HG02938 (cell line): ENCODE measurements around the gene FAM3D.
"Not testable (repeated sequence)": the region's sequence is repeated elsewhere in the genome, so short reads cannot be mapped to it uniquely, and the experiment has no call there.

Experiments
- ATAC-seq: cut with Tn5 transposase; IDR thresholded peaks from one replicate; pipeline ENCODE4 v1.9.1; 2021; ENCODE audit warnings: mild to moderate bottlenecking, moderate library complexity; ENCODE audit not compliant: unreplicated experiment

Gene FAM3D, protein sequence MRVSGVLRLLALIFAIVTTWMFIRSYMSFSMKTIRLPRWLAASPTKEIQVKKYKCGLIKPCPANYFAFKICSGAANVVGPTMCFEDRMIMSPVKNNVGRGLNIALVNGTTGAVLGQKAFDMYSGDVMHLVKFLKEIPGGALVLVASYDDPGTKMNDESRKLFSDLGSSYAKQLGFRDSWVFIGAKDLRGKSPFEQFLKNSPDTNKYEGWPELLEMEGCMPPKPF

DNA sequence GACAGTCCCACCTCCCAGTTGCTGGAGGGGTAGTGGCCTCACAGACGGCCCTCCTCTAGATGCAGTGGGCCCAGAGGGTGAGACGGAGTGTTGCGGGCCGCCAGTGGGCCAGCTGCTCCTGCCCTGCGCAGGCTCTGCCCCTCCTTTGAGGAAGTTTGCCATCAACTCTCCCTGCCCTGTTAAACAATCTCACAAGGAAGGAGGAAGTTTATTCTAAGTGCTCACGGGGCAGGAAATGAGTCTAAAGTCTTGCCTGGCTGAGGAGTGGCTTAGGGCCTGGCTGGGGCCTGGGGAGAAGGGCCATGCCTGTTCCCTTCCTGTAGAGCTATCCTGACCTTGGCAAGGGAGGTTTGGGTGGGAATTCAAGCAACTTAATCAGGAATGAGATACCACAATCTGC lies at the start of gene FAM3D:
Gene FAM3D (minus strand): TSS at position 92 of the 400 bp plus-strand sequence. CDS start 11,211 bp downstream, outside the sequence.
- ATAC-seq: no peak

DNA sequence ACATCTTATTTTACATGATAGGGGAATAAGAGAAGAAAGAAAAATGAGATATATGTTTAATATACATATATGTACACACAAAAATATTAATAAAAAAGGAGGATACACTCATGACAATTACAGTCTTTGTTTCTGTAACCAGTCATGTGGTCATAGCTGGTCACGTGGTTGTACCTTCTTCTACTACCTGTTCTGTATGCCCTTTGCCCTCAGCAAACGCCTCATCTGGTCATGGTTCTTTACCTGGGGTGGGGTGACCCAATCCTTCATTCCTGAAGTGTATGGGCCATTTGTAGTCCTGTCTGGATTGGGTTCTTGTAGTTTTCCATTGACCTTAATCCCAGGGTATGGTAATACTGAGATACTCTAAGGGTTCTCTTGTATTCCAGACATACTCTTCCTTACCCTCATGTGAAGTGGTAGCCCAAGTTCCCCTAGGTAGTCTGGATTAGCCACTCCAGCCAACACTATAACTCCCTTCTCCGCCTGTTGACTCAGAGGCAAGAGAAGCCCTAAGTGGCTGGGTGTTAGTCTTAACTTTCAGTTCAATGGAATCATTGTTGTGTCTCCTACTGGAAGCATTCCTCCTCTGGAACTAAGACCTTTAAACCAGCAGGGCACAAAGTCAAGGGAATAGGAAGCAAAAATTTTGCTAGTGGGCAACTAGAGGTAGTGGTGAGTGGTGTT lies 47.3 kb upstream of the FAM3D start:
- ATAC-seq: no peak

DNA sequence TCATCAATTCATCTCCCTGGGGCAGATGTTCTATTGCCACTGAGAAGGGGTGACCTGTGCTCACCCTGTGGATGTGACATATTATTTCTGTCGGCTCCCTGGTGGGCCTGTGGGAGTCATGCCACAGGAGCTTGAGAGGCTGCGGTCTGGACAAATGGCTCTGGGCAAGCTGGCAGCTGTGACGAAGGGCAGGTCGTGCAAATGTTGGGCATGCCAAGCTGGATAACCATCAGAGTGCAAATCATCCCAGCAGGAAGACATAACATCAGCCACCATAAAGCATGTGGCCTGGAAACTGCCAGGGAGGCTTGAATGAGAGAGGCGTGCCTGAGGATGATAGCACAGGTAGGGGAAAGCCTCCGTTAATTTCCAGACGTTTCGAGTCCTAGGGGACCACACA lies 45.3 kb upstream of the FAM3D start:
- ATAC-seq: no peak

DNA sequence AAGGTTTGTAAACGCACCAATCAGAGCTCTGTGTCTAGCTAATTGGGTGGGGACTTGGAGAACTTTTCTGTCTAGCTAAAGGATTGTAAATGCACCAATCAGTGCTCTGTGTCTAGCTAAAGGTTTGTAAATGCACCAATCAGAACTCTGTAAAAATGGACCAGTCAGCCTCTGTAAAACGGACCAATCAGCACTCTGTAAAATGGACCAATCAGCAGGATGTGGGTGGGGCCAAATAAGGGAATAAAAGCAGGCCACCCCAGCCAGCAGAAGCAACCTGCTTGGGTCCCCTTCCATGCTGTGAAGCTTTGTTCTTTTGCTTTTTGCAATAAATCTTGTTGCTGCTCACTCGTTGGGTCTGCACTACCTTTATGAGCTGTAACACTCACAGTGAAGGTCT lies 42.4 kb upstream of the FAM3D start:
- not testable (repeated sequence) for ATAC-seq

DNA sequence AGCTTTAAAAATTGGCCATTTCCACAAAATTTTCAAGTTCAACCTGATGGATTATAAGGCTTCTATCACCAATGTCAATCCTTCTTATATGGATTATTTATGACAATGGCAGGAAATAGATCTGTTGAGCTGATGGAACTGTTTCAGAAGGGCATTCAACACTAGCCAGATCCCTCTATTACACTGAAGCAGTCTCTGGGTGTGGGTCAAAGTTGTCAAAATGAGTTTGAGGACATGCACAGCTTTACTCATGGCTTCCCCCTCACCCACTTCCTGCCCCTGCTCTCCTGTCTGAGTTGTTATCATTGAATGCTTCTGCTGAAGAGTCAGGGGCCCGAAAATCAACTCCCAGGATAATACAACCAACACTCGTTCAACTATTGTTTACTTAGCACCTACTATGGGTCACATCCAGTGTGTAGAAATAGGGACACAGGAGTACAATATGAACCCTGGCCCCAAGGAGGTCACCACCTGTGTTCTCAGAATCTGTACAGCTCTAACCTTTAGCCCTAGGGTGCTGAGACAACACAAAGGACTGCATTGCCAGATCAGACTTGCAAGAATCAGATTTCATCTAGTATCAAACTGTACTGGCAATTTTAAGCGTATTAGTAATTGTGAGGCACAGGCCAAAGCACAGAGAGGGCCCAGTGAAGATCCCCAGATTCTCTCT lies 41.7 kb upstream of the FAM3D start:
- ATAC-seq: no peak

DNA sequence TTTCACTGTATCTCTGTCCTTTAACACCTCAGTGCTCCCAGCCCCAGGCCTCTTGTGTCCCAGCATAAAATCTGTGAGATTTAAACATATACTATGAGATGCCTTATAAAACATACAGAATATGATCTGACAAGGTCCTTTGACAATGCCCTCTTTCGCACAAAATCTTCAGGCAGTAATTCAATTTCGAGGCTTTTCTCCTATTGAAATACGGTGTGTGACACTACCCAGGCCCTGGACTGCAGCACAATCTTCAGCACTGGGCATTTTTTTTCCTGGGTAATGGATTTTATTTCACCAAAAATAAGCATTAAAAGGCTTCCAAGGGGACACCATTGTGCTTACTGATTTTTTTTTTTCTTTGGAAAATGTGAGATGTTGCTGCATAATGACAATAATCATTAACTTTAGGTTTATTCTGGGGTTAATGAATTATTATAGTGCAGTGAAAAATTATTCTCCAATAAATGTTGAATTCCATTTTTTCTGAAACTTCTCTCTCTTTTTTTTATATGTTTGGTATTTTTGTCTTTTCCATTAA lies 40.9 kb upstream of the FAM3D start:
- ATAC-seq: no peak

DNA sequence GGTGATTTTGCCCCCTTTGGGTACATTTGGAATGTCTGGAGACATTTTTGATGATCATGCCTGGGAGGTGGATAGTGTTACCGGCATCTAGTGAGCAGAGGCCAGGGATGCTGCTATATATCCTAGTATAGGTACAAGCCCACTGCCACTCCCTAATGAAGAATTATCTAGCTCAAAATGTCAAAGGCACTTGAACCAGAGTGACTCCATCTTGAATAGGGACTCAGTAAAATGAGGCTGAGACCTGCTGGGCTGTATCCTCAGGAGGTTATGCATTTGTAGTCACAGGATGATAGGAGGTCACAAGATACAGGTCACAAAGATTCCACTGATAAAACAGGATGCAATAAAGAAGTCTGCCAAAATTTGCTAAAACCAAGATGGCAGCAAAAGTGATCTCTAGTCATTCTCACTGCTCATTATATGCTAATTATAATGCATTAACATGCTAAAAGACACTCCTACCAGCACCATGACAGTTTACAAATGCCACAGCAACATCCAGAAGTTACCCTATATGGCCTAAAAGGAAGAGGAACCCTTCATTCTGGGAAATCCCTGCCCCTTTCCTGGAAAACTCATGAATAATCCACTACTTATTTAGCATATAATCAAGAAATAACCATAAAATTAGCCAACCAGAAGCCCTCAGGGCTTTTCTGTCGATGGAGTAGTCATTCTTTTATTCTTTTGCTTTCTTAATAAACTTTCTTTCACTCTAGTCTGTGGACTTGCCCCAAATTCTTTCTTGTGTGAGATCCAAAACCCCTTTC lies 40.0 kb upstream of the FAM3D start:
- ATAC-seq: no peak

DNA sequence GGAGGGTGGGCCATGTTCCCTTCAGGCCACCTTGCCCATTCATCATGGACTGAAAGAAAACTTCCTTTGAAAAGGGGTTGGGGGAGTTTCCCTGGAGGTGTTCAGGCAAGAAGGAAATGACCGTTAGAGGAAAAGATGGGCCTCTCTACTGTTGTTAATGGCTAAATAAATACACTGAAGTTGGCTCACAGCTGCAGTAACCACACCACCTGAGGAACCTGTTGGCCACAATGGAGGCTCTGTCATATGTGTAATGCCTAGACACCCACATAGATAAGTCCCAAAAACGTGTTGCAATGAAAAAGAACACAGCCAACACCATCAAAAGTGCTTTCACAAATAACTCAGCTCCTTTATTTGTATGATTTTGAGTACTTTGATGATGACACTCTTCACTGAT lies 38.2 kb upstream of the FAM3D start:
- peak; percentile 64 for ATAC-seq

DNA sequence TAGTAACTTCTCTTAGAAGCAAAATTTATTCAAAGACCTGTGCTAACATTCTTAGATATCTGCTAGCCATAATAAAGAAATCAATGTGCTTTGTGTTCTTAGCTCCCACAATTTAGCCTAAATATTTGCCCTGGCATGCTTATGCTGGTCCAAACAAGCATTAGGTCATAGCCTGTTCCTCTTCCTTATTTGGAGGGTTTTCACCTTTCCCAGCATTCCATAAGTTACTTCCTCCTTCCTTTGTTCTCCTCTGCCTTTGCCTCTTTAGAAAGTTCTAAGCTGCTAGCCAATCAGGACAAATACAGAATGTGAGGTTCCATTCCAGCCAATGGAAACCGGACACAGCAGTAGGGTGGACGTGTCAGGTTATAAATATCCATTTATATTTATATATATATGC lies 37.7 kb upstream of the FAM3D start:
- ATAC-seq: not testable (repeated sequence)

DNA sequence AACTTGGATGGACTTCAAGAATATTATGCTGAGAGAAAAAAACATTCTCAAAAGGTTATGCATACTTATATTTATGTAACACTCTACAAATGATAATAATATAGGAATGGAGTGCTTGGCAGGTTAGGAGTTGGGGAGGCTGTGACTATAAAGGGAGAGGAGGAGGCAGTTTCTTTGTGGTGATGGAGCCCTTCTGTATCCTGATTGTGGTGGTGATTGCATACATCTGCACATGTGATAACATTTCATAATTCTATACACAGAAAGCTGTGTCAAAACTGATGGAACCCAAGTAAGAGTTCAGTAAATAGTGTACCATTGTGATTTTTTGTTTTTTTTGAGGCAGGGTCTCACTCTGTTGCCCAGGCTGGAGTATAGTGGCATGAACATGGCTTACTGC lies 31.7 kb upstream of the FAM3D start:
- no peak for ATAC-seq

DNA sequence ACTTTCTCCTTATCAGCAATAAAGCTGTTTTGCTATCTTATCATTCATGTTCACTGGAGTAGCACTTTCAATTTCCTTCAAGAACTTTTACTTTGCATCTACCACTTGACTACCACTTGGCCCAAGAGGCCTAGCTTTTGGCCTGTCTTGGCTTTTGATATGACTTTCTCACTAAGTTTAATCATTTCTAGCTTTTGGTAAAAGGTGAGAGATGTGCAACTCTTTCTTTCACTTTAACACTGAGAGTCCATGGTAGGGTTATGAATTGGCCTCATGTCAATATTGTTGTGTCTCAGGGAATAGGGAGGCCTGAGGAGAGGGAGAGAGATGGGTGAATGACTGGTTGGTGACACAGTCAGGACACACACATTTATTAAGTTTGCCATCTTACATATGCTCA lies 31.0 kb upstream of the FAM3D start:
- peak; percentile 71 for ATAC-seq

DNA sequence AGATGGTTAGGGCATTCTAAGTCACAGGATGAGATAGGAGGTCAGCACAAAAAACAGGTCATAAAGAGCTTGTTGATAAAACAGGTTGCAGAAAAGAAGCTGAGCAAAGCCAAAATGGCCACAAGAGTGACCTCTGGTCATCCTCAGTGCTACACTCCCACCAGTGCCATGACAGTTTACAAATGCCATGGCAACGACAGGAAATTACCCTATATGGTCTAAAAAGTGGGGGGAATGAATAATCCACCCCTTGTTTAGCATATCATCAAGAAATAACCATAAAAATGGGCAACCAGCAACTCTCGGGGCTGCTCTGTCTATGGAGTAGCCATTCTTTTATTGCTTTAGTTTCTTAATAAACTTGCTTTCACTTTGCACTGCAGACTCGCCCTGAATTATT lies 30.2 kb upstream of the FAM3D start:
- ATAC-seq: not testable (repeated sequence)

DNA sequence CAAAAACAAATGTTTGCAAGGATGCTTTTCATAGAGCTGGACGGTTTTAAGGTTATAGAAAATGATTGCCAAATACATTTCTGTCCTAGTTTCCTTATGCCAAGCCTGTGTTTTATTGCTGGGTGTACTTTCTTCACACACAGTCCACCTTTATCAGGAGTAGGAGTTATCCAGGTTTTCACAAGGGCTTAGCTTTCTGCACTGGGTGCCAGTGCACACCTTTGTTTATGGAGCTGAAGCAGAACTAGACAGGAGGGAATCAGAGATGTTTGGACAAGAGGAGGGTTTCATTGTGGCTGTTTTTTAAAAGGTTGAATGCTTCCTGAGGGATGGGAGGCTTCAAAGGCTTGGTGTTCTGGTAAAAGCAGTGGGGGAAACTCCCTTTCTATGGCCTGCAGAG lies 29.5 kb upstream of the FAM3D start:
- no peak for ATAC-seq

DNA sequence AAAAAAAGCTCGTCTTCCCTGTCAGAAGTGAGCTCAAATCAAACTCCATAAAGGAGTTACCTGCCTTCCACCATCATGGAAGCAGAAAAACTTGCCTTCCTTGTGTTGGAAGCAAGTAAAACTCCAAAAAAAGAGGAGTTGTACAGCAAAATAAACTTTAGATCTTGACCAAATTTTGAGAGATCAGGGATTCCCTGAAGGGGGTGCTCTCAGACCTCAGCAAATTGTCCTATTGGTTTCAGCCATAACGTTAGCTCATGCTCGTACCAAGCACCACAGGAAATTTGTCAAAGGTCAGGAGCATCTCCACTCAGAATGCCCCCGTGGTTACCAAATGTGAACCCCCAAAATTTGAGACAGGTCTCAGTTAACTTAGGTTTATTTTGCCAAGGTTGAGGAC lies 28.7 kb upstream of the FAM3D start:
- not testable (repeated sequence) for ATAC-seq

DNA sequence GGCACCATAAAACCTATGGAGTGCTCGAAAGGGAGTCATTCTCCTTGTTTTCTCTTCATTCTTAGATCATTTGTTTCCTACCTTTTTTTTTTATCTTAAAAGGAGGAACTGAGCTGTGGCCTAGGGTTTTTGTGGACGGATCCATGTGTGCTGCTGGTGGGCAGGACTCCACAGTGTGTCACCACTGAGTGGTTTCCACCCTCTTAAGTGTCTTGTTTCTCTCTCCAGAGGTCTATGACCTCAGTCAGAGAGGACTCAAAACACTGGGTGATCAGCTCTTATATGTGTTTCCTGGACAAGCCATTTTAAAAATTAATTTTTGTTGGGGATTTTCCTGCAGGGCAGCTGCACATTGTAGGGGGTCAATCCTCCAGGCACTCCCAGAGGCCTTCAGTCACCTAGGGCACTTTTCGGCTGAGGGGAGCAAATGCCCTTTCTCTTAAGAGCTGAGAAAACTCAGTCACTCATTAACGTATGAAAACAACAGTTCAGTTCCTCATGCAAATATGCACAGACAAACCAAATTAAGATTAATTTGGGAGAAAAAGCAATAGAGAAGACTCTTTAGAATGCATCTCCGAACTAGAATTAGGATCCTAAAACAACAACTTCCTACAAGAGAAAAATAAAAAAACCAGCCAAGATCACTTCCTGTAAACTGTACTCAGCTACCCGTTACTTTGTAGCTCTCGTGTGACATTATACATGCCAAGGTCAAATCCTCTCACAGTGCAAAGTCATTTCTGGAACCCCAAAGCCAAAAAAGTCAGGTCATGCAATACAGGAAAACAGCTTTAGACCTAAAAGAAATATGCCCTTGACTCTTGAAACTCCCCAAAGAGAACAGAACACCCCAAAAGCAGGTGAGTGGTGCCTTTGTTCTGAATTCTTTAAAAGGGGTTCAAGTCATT lies 27.6 kb upstream of the FAM3D start:
- peak; percentile 64 for ATAC-seq

DNA sequence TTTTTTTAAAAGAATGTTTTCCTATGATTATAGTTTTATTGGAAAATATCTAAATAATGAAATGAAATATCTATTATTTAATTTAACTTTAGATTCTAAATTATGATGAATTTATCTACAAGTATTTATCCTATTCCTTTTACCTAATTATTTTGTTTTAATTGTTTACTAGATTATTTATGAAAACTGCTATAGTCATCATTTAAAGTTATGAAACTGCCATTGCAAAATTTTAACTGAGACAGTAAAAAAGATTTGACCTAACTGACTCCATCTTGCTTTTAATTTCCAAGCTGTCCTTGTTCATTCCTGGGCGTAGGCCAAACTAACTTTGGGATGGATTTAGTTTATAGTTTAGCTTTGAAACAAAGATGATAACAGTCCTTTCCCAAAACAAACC lies 25.9 kb upstream of the FAM3D start:
- ATAC-seq: no peak

DNA sequence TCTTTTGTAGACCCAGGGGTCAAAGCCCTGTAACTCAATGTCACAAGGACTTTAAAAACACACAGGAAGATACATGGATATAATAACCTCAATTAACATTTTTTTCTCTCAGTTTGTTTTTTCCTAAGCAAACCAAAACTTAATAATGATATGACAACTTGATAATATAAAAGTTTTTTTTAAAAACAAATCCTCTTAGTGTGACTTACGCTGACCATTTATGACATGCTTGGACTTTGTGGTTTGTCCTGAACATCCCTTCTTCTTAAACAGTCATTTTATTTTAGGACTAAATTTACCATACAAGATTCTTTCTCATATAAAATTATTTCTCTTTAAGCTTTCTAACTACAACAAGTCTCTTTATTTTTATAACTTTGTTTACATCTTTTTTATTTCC lies 25.4 kb upstream of the FAM3D start:
- ATAC-seq: no peak

DNA sequence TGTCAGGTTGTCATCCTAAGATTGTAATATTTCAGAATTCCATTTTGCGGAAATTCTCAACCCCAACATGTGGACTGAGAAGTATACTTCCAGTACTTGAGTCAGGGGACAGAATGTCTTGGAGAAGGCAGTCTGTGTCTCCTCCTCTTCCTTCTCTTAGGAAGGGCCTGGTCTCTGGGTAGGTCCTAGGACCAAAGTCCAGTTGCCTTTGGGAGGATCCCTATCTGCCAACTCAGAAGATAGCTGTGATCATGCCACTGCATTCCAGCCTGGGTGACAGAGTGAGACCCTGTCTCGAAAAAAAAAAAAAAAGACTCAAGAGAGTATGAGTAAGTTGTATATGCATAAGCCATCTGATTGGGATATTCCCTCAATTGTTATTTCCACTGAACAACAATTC lies 23.9 kb upstream of the FAM3D start:
- no peak for ATAC-seq

DNA sequence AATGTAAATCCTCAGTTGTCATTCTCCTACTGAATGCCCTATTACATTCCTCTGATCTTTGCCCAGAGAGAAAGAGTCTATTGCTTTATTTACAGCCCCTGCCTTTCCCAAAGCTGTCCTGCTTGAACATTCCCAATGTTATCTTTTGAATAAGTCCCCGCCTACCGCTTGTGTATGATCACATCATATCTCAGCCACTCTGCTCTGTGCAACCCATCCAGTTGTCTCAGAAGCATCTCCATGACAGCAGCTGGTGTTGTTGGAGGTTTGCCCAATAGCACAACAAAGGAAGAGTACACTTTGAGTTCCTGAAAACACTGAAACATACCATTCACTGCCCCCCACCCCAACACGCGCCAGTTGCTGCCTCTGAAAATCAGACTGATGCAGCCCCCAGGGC lies 22.0 kb upstream of the FAM3D start:
- no peak for ATAC-seq

DNA sequence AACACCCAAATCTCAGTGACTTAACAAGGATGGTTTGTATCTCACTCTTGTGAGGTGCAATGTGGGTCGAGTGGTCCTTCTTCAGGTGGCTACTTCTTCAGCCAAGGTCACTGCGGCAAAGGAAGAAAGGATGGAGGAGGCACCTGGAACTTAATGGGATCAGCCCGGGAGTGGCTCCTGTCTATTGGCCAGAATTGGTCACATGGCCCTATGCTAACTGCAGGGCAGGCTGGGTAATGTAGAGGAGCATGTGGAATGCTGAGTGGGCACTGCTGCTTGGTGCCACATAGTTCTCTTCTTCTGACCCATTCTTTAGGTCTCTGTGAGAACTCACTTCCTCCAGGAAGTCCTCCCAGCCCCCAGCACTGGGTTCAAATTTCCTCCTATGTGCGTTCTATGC lies 20.3 kb upstream of the FAM3D start:
- no peak for ATAC-seq
